IMR-90 (cell line): ENCODE data around the gene FXYD4. TPM values are rescaled to one million over a fixed set of nuclear protein-coding genes. Genes with fewer than 3 reads are reported as not detected.

Experiments used
- ATAC-seq: fragments of 200-7000 bp; cut with Tn5 transposase; 2 replicates; pipeline ENCODE4 v1.9.1; 2020; ENCODE audit warnings: low read depth, mild to moderate bottlenecking, moderate library complexity
- BruUV-seq: library from RNA; stranded (reverse); fragments of 400-500 nt; replicated peaks from 2 replicates; lab custom pipeline; 2021; lab: Mats Ljungman, UMichigan
- CTCF ChIA-PET: fragments of 300-600 bp; formaldehyde crosslinking; extraction: SDS; loops from one replicate; lab custom pipeline; 2021; ENCODE audit warnings: antibody characterized with exemption; lab: Yijun Ruan, JAX
- POLR2A ChIA-PET: fragments of 300-600 bp; sonication (Branson Sonifier 250); formaldehyde crosslinking; loops from one replicate; lab custom pipeline; 2022; ENCODE audit warnings: antibody characterized with exemption; ENCODE audit not compliant: unreplicated experiment; lab: Charles Lee
- DNase-seq: peaks from one replicate; pipeline ENCODE4 v3.0.0; 2013
- H2AFZ ChIP-seq: replicated peaks from 2 replicates; pipeline ENCODE3; 2013; ENCODE audit warnings: low read length, mild to moderate bottlenecking; ENCODE audit not compliant: poor library complexity
- H2AK5ac ChIP-seq: 2 replicates; pipeline ENCODE4 v1.6.1; 2013; ENCODE audit warnings: low read depth, low read length, inconsistent platforms
- H2AK9ac ChIP-seq: replicated peaks from 2 replicates; pipeline ENCODE3; 2013; ENCODE audit warnings: mild to moderate bottlenecking, low read depth, low read length, moderate library complexity; ENCODE audit not compliant: poor library complexity
- H2BK120ac ChIP-seq: 2 replicates; pipeline ENCODE4 v1.6.1; 2013; ENCODE audit warnings: low read depth, low read length, inconsistent platforms
- H2BK15ac ChIP-seq: 3 replicates; pipeline ENCODE4 v1.6.1; 2013; ENCODE audit warnings: low read depth, low read length, inconsistent platforms
- H2BK20ac ChIP-seq: 2 replicates; pipeline ENCODE4 v1.6.1; 2013; ENCODE audit warnings: low read depth, mild to moderate bottlenecking, inconsistent platforms, low read length, moderate library complexity
- H2BK5ac ChIP-seq: 2 replicates; pipeline ENCODE4 v1.6.1; 2013; ENCODE audit warnings: mild to moderate bottlenecking, low read depth, low read length, inconsistent platforms; ENCODE audit not compliant: poor library complexity, severe bottlenecking
- H3K14ac ChIP-seq: replicated peaks from 2 replicates; pipeline ENCODE4 v1.6.1; 2013; ENCODE audit warnings: low read depth, low read length, inconsistent platforms
- H3K18ac ChIP-seq: 2 replicates; pipeline ENCODE4 v1.6.1; 2013; ENCODE audit warnings: low read depth, low read length, control low read depth
- H3K23ac ChIP-seq: 2 replicates; pipeline ENCODE4 v1.6.1; 2013; ENCODE audit warnings: low read depth, low read length, inconsistent platforms
- H3K27ac ChIP-seq: 2 replicates; pipeline ENCODE4 v1.5.1; 2013; ENCODE audit warnings: mild to moderate bottlenecking, control low read depth, low read length; ENCODE audit not compliant: insufficient read depth
- H3K27me3 ChIP-seq: 2 replicates; pipeline ENCODE4 v1.6.1; 2013; ENCODE audit warnings: low read length; ENCODE audit not compliant: control insufficient read depth, insufficient read depth
- H3K36me3 ChIP-seq: 2 replicates; pipeline ENCODE4 v1.6.1; 2013; ENCODE audit warnings: low read length, mixed read lengths; ENCODE audit not compliant: control insufficient read depth, insufficient read depth
- H3K4ac ChIP-seq: 2 replicates; pipeline ENCODE4 v1.6.1; 2013; ENCODE audit warnings: low read depth, low read length, inconsistent platforms
- H3K4me1 ChIP-seq: 2 replicates; pipeline ENCODE4 v1.6.1; 2013; ENCODE audit warnings: low read length, mixed read lengths; ENCODE audit not compliant: control insufficient read depth, insufficient read depth
- H3K4me2 ChIP-seq: 2 replicates; pipeline ENCODE4 v1.6.1; 2013; ENCODE audit warnings: low read depth, mild to moderate bottlenecking, control low read depth, low read length, moderate library complexity
- H3K4me3 ChIP-seq: 2 replicates; pipeline ENCODE4 v1.5.1; 2013; ENCODE audit warnings: low read depth, mild to moderate bottlenecking, control low read depth, low read length, moderate library complexity; ENCODE audit not compliant: insufficient read depth
- H3K56ac ChIP-seq: 2 replicates; pipeline ENCODE4 v1.6.1; 2013; ENCODE audit warnings: low read length, inconsistent platforms; ENCODE audit not compliant: insufficient read depth; ENCODE audit errors: extremely low read depth
- H3K79me1 ChIP-seq, 2 experiments: 2 replicates each; pipeline ENCODE4 v1.6.1; 2013; ENCODE audit warnings: low read length in 2 of 2, inconsistent platforms in 1 of 2, low read depth in 1 of 2
- H3K9ac ChIP-seq: 2 replicates; pipeline ENCODE4 v1.6.1; 2013; ENCODE audit warnings: low read depth, low read length, control low read depth
- H3K9me1 ChIP-seq: 2 replicates; pipeline ENCODE4 v1.6.1; 2013; ENCODE audit warnings: low read length, inconsistent platforms; ENCODE audit not compliant: insufficient read depth
- H3K9me3 ChIP-seq: 2 replicates; pipeline ENCODE4 v1.6.1; 2013; ENCODE audit warnings: low read length; ENCODE audit not compliant: control insufficient read depth, insufficient read depth
- H4K20me1 ChIP-seq: 2 replicates; pipeline ENCODE4 v1.6.1; 2013; ENCODE audit warnings: low read length, inconsistent platforms; ENCODE audit not compliant: insufficient read depth
- H4K5ac ChIP-seq: 2 replicates; pipeline ENCODE4 v1.6.1; 2013; ENCODE audit warnings: mild to moderate bottlenecking, low read depth, low read length, control low read depth
- H4K8ac ChIP-seq, 2 experiments: 2 replicates each; pipeline ENCODE4 v1.6.1; 2013; ENCODE audit warnings: low read depth in 2 of 2, low read length in 2 of 2, control low read depth in 1 of 2, inconsistent platforms in 1 of 2
- H4K91ac ChIP-seq: 2 replicates; pipeline ENCODE4 v1.6.1; 2013; ENCODE audit warnings: low read depth, low read length, inconsistent platforms; ENCODE audit not compliant: insufficient read depth
- BHLHE40 ChIP-seq: fragments of 150-350 bp; IDR thresholded peaks from 2 replicates; pipeline ENCODE4 v1.6.1; 2016; ENCODE audit warnings: mild to moderate bottlenecking, low read depth, low read length
- CEBPB ChIP-seq: IDR thresholded peaks from 2 replicates; pipeline ENCODE4 v1.6.1; 2012; ENCODE audit warnings: low read depth, low read length, improper control_type of control experiment
- CHD1 ChIP-seq: IDR thresholded peaks from 2 replicates; pipeline ENCODE4 v1.6.1; 2012; ENCODE audit warnings: low read depth, low read length, improper control_type of control experiment
- CTCF ChIP-seq: conservative IDR thresholded peaks from 2 replicates; pipeline ENCODE4 v1.5.1; 2012; ENCODE audit warnings: mild to moderate bottlenecking, low read depth, low read length, improper control_type of control experiment
- ELK1 ChIP-seq: fragments of 150-350 bp; IDR thresholded peaks from 2 replicates; pipeline ENCODE4 v1.6.1; 2016; ENCODE audit warnings: low read depth, mild to moderate bottlenecking, low read length, moderate library complexity, borderline replicate concordance
- FOS ChIP-seq: fragments of 150-350 bp; IDR thresholded peaks from 2 replicates; pipeline ENCODE4 v1.6.1; 2016; ENCODE audit warnings: low read depth, low read length
- MAFK ChIP-seq: IDR thresholded peaks from 2 replicates; pipeline ENCODE4 v1.6.1; 2012; ENCODE audit warnings: low read depth, low read length, improper control_type of control experiment
- MAZ ChIP-seq: IDR thresholded peaks from 2 replicates; pipeline ENCODE4 v1.6.1; 2012; ENCODE audit warnings: low read depth, mild to moderate bottlenecking, low read length, improper control_type of control experiment, moderate library complexity, borderline replicate concordance
- NFE2L2 ChIP-seq: fragments of 150-350 bp; IDR thresholded peaks from 2 replicates; pipeline ENCODE4 v1.6.1; 2016; ENCODE audit warnings: low read depth, mild to moderate bottlenecking, low read length
- RAD21 ChIP-seq: IDR thresholded peaks from 2 replicates; pipeline ENCODE4 v1.6.1; 2012; ENCODE audit warnings: low read length, improper control_type of control experiment
- RCOR1 ChIP-seq: IDR thresholded peaks from 2 replicates; pipeline ENCODE4 v1.6.1; 2012; ENCODE audit warnings: mild to moderate bottlenecking, low read length, improper control_type of control experiment; ENCODE audit not compliant: insufficient replicate concordance
- SMC3 ChIP-seq: fragments of 150-350 bp; IDR thresholded peaks from 2 replicates; pipeline ENCODE4 v1.6.1; 2016; ENCODE audit warnings: low read depth, mild to moderate bottlenecking, antibody characterized with exemption, low read length, moderate library complexity
- USF2 ChIP-seq: fragments of 150-350 bp; IDR thresholded peaks from 2 replicates; pipeline ENCODE4 v1.6.1; 2017; ENCODE audit warnings: mild to moderate bottlenecking, antibody characterized with exemption, low read length, low read depth
- WGBS, 2 experiments: methylation state at CpG; one replicate each; pipeline versions ENCODE4 v1.1.5 to v1.1.7; 2013; ENCODE audit warnings: missing lambda C conversion rate in 2 of 2; ENCODE audit not compliant: insufficient read length in 1 of 2; ENCODE audit errors: extremely low coverage in 2 of 2; 5-methylcytosine and 5-hydroxymethylcytosine counted together
- dilution Hi-C: fragments of 300-500 bp; cut with HindIII; formaldehyde crosslinking; loops from one replicate; pipeline ENCODE4 v1.14.3; 2018; ENCODE audit warnings: low sequenced_read_pairs; ENCODE audit not compliant: unreplicated experiment
- in situ Hi-C: fragments of 300-500 bp; cut with MboI; formaldehyde crosslinking; loops from 3 replicates; pipeline ENCODE4 v1.14.3; 2019; ENCODE audit warnings: low sequenced_read_pairs, inconsistent platforms, mixed read lengths
- intact Hi-C: fragments of 100-400 bp; cut with micrococcal nuclease; formaldehyde crosslinking; loops from 2 replicates; pipeline ENCODE4 v1.10.0; 2022
- polyA plus RNA-seq, 3 experiments: library from polyadenylated mRNA; depleted of rRNA; stranded (reverse); fragments of >200 nt; gene quantifications; 2 replicates each; pipeline ENCODE4 v1.2.3, GENCODE V29; 2012; ENCODE audit warnings: low replicate concordance in 1 of 3
- total RNA-seq: library from RNA; depleted of rRNA; stranded (reverse); fragments of >200 nt; gene quantifications from 2 replicates; pipeline ENCODE4 v1.2.3, GENCODE V29; 2012

The FXYD4 gene
- total and polyA plus RNA-seq, 2 of the 4 experiments (the other 2 are of a cell fraction) = not detected

- Histone ChIP-seq H3K9me3 (no peaks in the 10 kb centered on the region), H3K27me3 (no peaks in the 10 kb centered on the region), H2AFZ (no peak overlapping the region), H3K4ac (no peak overlapping the region), H2AK9ac (no peak overlapping the region), H2BK15ac (no peak overlapping the region), H3K79me1 (peaks cover 32 to 49% of the 10 kb centered on the region in 2 experiments), H3K27ac (no peak overlapping the region), H4K8ac (no peak overlapping the region), H3K56ac (no peak overlapping the region), H4K91ac (no peak overlapping the region), H3K4me1 (no peaks in the 10 kb centered on the region), H2BK20ac (no peak overlapping the region), H3K9me1 (peaks cover 3% of the 10 kb centered on the region), H2AK5ac (no peak overlapping the region), H4K20me1 (peaks cover 66% of the 10 kb centered on the region), H2BK5ac (no peak overlapping the region), H2BK120ac (no peak overlapping the region), H3K4me3 (no peak overlapping the region), H3K36me3 (peaks cover 54% of the 10 kb centered on the region), H3K23ac (no peak overlapping the region), H3K18ac (no peak overlapping the region), H4K5ac (no peak overlapping the region), H3K14ac (no peak overlapping the region), H3K4me2 (no peak overlapping the region), H3K9ac (no peak overlapping the region)
- DNase-seq (no peak), ATAC-seq (no peak)
- intact Hi-C loops = no loop called here
- in situ Hi-C loops = no loop called here
- CTCF ChIA-PET = no interaction called here
- POLR2A ChIA-PET = no interaction called here
- no CpG with 5 or more reads among the region's 5 CpGs for WGBS, 2 experiments
- TF ChIP-seq RCOR1 (no peak), MAFK (no peak), BHLHE40 (no peak), MAZ (no peak), CEBPB (no peak), NFE2L2 (no peak), SMC3 (no peak), USF2 (no peak), ELK1 (no peak), CTCF (no peak), CHD1 (no peak), FOS (no peak), RAD21 (no peak)
- BruUV-seq = no TSS peak
- dilution Hi-C loops = no loop called here
Observed at GRCh38 chr10:43387678-43388032, 16.2 kb downstream of the FXYD4 start.
